NCI-H345 treated with DMSO at 0.1 percent for 48 hours (cell line): ENCODE results near the gene DLG4.
"Not testable (repeated sequence)": the region's sequence is repeated elsewhere in the genome, so short reads cannot be mapped to it uniquely, and the experiment has no call there.

Experiments
- DNase-seq: peaks from one replicate; lab custom pipeline; 2025; ENCODE audit not compliant: unreplicated experiment; lab: John Stamatoyannopoulos, UW

The DLG4 gene

GRCh38 chr17:7190276-7190917, 29.2 kb downstream of the DLG4 start:
- DNase-seq, result no peak

GRCh38 chr17:7186241-7186640, 33.4 kb downstream of the DLG4 start:
- DNase-seq, result no peak

- DNase-seq, result no peak
Observed at GRCh38 chr17:7184647-7185046, 35.0 kb downstream of the DLG4 start.

DNA sequence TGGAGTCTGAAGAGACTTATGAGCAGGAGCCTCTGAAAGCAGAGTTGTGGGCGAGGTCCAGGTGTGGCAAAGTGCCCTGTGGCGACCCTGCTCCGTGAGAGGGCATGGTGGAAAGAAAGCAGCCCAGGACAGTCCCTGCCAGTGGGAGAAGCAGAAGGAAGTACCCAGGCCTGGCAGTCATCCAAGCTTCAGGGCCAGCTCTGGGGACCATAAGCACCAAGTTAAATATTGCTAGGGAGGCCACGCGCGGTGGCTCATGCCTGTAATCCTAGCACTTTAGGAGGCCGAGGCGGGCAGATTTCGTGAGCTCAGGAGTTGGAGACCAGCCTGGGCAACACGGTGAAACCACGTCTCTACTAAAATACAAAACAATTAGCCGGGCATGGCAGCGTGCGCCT, 35.5 kb downstream of the DLG4 start:
- no peak for DNase-seq

- no peak for DNase-seq
Observed at GRCh38 chr17:7183433-7184090, 36.1 kb downstream of the DLG4 start.

GRCh38 chr17:7182101-7182500, 37.5 kb downstream of the DLG4 start:
- not testable (repeated sequence) for DNase-seq

- no peak for DNase-seq
Observed at GRCh38 chr17:7179317-7180254, 40.0 kb downstream of the DLG4 start, which contains the start of gene ASGR1. Gene ASGR1 (minus strand): TSS chr17:7179370. CDS start chr17:7178563, 807 bp downstream.

DNA sequence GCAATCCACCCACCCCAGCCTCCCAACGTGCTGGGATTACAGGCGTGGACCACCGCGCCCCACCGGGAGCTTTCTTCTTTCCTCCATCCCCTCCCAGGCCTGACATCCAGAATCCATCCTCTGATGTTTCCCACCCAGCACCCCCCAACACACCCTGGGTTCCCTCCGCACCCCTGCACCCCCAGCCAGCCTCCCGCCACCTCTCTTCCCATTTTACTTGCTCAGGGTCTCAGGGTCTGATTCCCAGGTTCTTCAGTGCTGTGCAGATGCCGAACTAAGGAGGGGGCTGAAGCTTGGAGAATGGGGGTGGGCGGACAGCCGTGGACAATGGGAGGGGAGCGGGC, 40.7 kb downstream of the DLG4 start:
- DNase-seq, result no peak

DNA sequence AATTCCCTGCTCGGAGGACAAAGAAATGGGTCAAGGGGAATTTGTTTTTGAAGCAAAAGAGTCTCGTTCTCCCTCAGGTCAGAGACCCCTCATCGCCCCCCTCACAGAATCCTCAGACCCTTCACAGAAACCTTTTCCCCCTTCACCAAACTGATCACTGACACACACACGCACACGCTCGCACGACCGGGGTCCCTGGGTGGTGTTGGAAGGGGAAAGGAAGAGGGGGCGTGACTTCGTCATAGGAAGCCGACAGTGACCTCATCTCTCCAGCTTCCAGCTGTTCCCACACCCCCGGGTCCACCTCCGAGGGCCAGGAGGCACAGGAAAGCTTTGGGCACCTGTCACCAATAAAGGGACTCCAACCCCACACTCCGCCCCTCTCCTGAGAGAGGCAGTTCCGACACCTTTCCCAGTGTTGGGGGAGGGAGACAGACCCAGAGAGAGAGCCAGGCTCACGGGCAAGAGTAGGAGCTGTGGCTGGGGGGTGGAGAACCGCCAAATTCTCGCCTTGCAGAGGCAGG, 41.6 kb downstream of the DLG4 start:
- peak; percentile 17 for DNase-seq

DNA sequence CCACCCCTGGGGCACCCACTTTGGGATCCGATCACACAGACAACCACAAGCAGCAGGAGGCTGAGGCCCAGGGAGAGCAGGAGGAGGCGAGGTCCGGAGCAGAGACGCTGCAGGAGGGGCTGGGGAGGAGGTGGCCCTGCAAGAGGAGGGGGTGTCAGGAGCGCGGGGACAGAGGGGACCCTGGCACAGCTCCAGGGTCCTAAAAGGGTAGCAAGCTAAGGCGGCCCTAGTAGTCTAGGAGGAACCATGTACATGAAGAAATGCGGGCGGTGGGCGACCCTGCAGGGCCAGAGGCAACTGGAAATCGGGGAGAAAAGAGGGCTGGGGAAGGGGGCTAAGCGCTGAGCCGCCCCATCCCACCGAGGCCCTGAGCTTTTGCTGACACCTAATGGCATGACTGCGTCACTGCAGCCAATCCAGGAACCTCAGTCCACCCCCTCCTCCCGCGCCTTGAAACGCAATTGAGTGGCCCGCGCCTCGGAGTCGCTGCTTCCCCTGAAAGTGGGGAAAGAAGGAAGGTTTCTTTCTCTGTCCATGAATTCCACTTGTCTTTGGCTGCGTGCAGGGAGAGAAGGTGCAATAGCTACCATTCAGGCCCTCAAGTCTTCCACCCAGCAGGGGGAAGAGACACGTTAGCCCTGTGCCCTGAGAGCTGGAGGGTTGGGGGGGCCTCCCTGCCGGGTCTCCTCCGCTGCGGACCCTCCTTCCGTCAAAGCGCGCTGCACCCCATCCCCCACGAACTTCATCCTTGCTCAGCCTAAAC, 42.3 kb downstream of the DLG4 start:
- DNase-seq, result peak; percentile 34

DNA sequence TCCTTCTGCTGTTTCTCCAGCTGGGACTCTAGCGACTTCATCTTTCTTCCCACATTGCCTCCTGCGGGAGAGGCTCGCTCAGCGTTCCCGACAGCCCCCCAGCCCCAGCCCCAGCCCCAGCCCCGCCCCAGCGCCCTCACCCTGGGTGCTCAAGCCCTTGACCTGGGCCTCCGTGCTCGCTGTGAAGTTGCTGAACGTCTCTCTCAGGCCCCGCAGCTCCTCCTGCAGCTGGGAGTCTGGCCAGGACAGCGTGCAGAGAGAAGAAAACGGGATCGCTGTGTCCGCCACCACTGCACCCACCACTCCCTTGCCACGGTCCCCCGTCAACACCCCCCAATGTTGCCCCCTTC, 42.8 kb downstream of the DLG4 start:
- DNase-seq, result no peak

- no peak for DNase-seq
Observed at GRCh38 chr17:7176107-7176840, 43.4 kb downstream of the DLG4 start.

- DNase-seq, result no peak
Observed at GRCh38 chr17:7175330-7175733, 44.3 kb downstream of the DLG4 start.

DNA sequence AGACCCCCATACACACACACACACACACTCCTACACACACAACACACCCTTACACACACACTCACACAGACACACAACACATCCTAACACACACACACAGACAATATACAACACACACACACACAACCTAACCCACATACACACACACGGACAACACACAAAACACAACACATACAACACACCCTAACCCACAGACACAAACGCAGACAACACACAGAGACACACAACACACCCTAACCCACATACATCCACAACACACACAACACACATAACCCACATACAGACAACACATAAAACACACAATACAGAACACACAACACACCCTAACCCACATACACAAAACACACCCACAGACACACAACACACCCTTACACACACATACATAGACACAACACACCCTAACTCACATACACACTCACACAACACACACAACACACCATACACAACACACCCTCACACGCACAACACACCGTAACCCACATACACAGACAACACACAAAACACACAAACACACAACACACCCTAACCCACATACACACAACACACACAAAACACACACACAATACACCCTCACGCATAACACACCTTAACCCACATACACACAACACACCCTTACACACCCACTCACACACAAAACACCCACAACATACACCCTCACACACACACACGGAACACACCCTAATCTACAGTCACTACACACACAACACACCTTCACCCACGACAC, 44.9 kb downstream of the DLG4 start:
- no peak for DNase-seq

- no peak for DNase-seq
Observed at GRCh38 chr17:7173687-7174602, 45.7 kb downstream of the DLG4 start.

DNA sequence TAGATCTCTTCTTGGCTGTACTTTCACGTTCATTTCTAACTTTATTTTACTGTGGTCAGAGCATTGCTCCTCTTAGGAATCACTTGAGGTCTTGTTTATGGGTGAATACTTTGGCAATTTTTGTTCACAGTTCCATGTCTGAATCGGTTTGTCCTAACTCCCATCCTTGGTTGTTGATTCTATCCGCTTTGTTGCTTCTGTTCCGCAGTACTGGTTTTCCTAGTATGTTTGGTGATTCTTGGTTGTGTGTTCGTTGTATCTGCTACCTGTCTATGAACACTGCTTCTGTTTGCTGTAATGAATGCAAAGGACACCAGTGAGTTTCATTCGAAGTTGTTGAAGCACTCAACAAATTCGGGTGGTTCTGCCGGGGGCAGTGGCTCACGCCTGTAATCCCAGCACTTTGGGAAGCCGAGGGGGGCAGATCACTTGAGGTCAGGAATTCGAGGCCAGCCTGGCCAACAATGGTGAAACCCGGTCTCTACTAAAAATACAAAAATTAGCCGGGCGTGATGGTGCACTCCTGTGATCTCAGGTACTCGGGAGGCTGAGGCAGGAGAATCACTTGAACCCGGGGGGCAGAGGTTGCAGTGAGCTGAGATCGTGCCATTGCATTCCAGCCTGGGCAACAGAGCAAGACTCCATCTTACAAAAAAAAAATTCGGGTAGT, 47.0 kb downstream of the DLG4 start:
- not testable (repeated sequence) for DNase-seq

- DNase-seq, result not testable (repeated sequence)
Observed at GRCh38 chr17:7169565-7169908, 50.1 kb downstream of the DLG4 start.
